SK-N-SH (cell line): Measurements from ENCODE around the gene DNAJC5. TPM values are rescaled to one million over a fixed set of nuclear protein-coding genes. Genes with fewer than 3 reads are reported as not detected.

Experiments used
- CTCF ChIA-PET: fragments of 300-600, 350-600 bp; formaldehyde crosslinking; extraction: SDS; loops from one replicate; lab custom pipeline; 2021; lab: Yijun Ruan, JAX
- POLR2A ChIA-PET: fragments of 350-600 bp; sonication (Branson Sonifier 250); formaldehyde crosslinking; extraction: SDS; loops from one replicate; lab custom pipeline; 2020; ENCODE audit warnings: antibody characterized with exemption, inconsistent platforms; lab: Yijun Ruan, JAX
- DNase-seq: peaks from one replicate; pipeline ENCODE4 v3.0.0; 2012
- H2AFZ ChIP-seq: fragments of 200-600 bp; sonication (generic); 2 replicates; pipeline ENCODE4 v1.8.1; 2016; ENCODE audit warnings: antibody characterized with exemption, mild to moderate bottlenecking, low read depth
- H3F3A ChIP-seq: fragments of 200-600 bp; sonication (generic); replicated peaks from 2 replicates; pipeline ENCODE3; 2016; ENCODE audit warnings: antibody characterized with exemption, mild to moderate bottlenecking; ENCODE audit not compliant: insufficient read depth
- H3K27ac ChIP-seq, 2 experiments: fragments of 200-500 bp in 1 of 2; fragments of 200-600 bp in 1 of 2; sonication (Bioruptor generic) in 1 of 2; sonication (generic), shearing (Covaris generic) in 1 of 2; 2 replicates each; pipeline versions ENCODE4 v1.5.1 to v1.6.1; 2014 to 2016; ENCODE audit warnings: low read depth in 2 of 2, inconsistent platforms in 1 of 2, low read length in 1 of 2, mild to moderate bottlenecking in 1 of 2, mixed read lengths in 1 of 2
- H3K27me3 ChIP-seq: fragments of 200-600 bp; sonication (generic), shearing (Covaris generic); 2 replicates; pipeline ENCODE4 v1.6.1; 2016; ENCODE audit warnings: mixed run types; ENCODE audit not compliant: insufficient read depth
- H3K36me3 ChIP-seq, 2 experiments: fragments of 200-500 bp in 1 of 2; fragments of 200-600 bp in 1 of 2; sonication (Bioruptor generic) in 1 of 2; sonication (generic) in 1 of 2; replicated peaks in 1 of 2; 2 replicates each; pipeline versions ENCODE3 to v1.5.1; 2014 to 2016; ENCODE audit warnings: low read length in 1 of 2, mild to moderate bottlenecking in 1 of 2; ENCODE audit not compliant: insufficient read depth in 2 of 2, control insufficient read depth in 1 of 2
- H3K4me1 ChIP-seq, 2 experiments: fragments of 200-500 bp in 1 of 2; fragments of 200-600 bp in 1 of 2; sonication (Bioruptor generic) in 1 of 2; sonication (generic), shearing (Covaris generic) in 1 of 2; 2 replicates each; pipeline versions ENCODE4 v1.5.1 to v1.6.1; 2014 to 2016; ENCODE audit warnings: low read depth in 1 of 2, low read length in 1 of 2, mixed run types in 1 of 2; ENCODE audit not compliant: insufficient read depth in 2 of 2, control insufficient read depth in 1 of 2
- H3K4me2 ChIP-seq: fragments of 200-600 bp; sonication (generic), shearing (Covaris generic); 2 replicates; pipeline ENCODE4 v1.6.1; 2017; ENCODE audit warnings: mixed run types
- H3K4me3 ChIP-seq, 2 experiments: fragments of 200-500 bp in 1 of 2; fragments of 200-600 bp in 1 of 2; sonication (Bioruptor generic) in 1 of 2; sonication (generic), shearing (Covaris generic) in 1 of 2; 2 replicates each; pipeline versions ENCODE4 v1.5.1 to v1.8.1; 2014 to 2016; ENCODE audit warnings: low read depth in 2 of 2, inconsistent platforms in 1 of 2, low read length in 1 of 2, mild to moderate bottlenecking in 1 of 2, mixed read lengths in 1 of 2, moderate library complexity in 1 of 2
- H3K79me2 ChIP-seq: fragments of 200-600 bp; sonication (generic); 2 replicates; pipeline ENCODE4 v1.8.1; 2017; ENCODE audit warnings: mild to moderate bottlenecking; ENCODE audit not compliant: insufficient read depth
- H3K9ac ChIP-seq: fragments of 200-600 bp; sonication (generic); 2 replicates; pipeline ENCODE4 v1.6.1; 2017; ENCODE audit warnings: mixed run types
- H3K9me2 ChIP-seq: fragments of 200-600 bp; sonication (generic); 2 replicates; pipeline ENCODE4 v1.6.1; 2017; ENCODE audit warnings: mixed run types
- H3K9me3 ChIP-seq: fragments of 200-600 bp; sonication (generic); 2 replicates; pipeline ENCODE4 v1.6.1; 2017; ENCODE audit warnings: mixed run types, mild to moderate bottlenecking, moderate library complexity
- H4K20me1 ChIP-seq: fragments of 200-600 bp; sonication (generic); 2 replicates; pipeline ENCODE4 v1.6.1; 2017; ENCODE audit warnings: mild to moderate bottlenecking, mixed run types; ENCODE audit not compliant: insufficient read depth
- CHD2 ChIP-seq: fragments of 150-350 bp; IDR thresholded peaks from 2 replicates; pipeline ENCODE4 v1.6.1; 2018; ENCODE audit warnings: low read length; ENCODE audit not compliant: partially characterized antibody
- ELF1 ChIP-seq: IDR thresholded peaks from 2 replicates; pipeline ENCODE4 v1.4.0; 2012
- EP300 ChIP-seq, 2 experiments: IDR thresholded peaks; 2 replicates each; pipeline versions ENCODE4 v1.4.0 to v1.6.1; 2012; ENCODE audit warnings: borderline replicate concordance in 1 of 2, low read depth in 1 of 2, low read length in 1 of 2
- FOXJ3 ChIP-seq: sonication (generic); formaldehyde crosslinking; IDR thresholded peaks from 2 replicates; pipeline ENCODE4 v1.5.1; 2020; ENCODE audit warnings: mild to moderate bottlenecking, missing genetic modification reagents
- GABPA ChIP-seq: IDR thresholded peaks from 2 replicates; pipeline ENCODE4 v1.4.0; 2012; ENCODE audit warnings: low read depth, mild to moderate bottlenecking
- GATA2 ChIP-seq: sonication (generic); formaldehyde crosslinking; IDR thresholded peaks from 2 replicates; pipeline ENCODE4 v1.5.0; 2020; ENCODE audit warnings: mild to moderate bottlenecking, missing genetic modification reagents
- MXI1 ChIP-seq: IDR thresholded peaks from 2 replicates; pipeline ENCODE4 v1.6.1; 2012; ENCODE audit warnings: mild to moderate bottlenecking, low read depth, low read length, improper control_type of control experiment
- NRF1 ChIP-seq: IDR thresholded peaks from 2 replicates; pipeline ENCODE4 v1.6.1; 2012; ENCODE audit warnings: low read depth, mild to moderate bottlenecking, low read length
- POLR2AphosphoS5 ChIP-seq: IDR thresholded peaks from 2 replicates; pipeline ENCODE4 v1.6.1; 2012; ENCODE audit warnings: low read depth, low read length
- RCOR1 ChIP-seq: fragments of 150-350 bp; IDR thresholded peaks from 2 replicates; pipeline ENCODE4 v1.6.1; 2017; ENCODE audit warnings: antibody characterized with exemption, low read length
- SIN3A ChIP-seq: IDR thresholded peaks from 2 replicates; pipeline ENCODE4 v1.6.1; 2012; ENCODE audit warnings: low read depth, mild to moderate bottlenecking, low read length, moderate library complexity, borderline replicate concordance
- SMC3 ChIP-seq: IDR thresholded peaks from 2 replicates; pipeline ENCODE4 v1.6.1; 2012; ENCODE audit warnings: low read depth, low read length, improper control_type of control experiment
- TAF1 ChIP-seq: IDR thresholded peaks from 2 replicates; pipeline ENCODE4 v1.6.1; 2012; ENCODE audit warnings: low read depth, mild to moderate bottlenecking, low read length, moderate library complexity, borderline replicate concordance
- TCF12 ChIP-seq: IDR thresholded peaks from 2 replicates; pipeline ENCODE4 v1.4.0; 2012
- TEAD4 ChIP-seq: IDR thresholded peaks from 2 replicates; pipeline ENCODE4 v1.4.0; 2012; ENCODE audit warnings: mild to moderate bottlenecking, borderline replicate concordance; ENCODE audit not compliant: insufficient read depth
- whole genome bisulfite sequencing: methylation state at CpG from one replicate; pipeline ENCODE4 v1.1.6; 2017; ENCODE audit warnings: low lambda C conversion rate; 5-methylcytosine and 5-hydroxymethylcytosine counted together
- polyA plus RNA-seq, 3 experiments: library from polyadenylated mRNA; depleted of rRNA; stranded (reverse); fragments of >200 nt; gene quantifications; 2 replicates each; pipeline ENCODE4 v1.2.3, GENCODE V29; 2012
- TF ChIP-seq, protein P1 (sequence below): fragments of 200-600 bp; sonication (generic); IDR thresholded peaks from 2 replicates; pipeline ENCODE4 v1.6.1; 2017; ENCODE audit warnings: antibody characterized with exemption, mild to moderate bottlenecking, moderate library complexity
- TF ChIP-seq, protein P2 (sequence below): IDR thresholded peaks from 2 replicates; pipeline ENCODE4 v1.4.0; 2012; ENCODE audit warnings: low read depth, borderline replicate concordance
- TF ChIP-seq, protein P3 (sequence below): IDR thresholded peaks from 2 replicates; pipeline ENCODE4 v1.4.0; 2012; ENCODE audit warnings: low read depth

Gene DNAJC5
- polyA plus RNA-seq, 1 of the 3 experiments (the other 2 are of a cell fraction), result 24.2 TPM

DNA sequence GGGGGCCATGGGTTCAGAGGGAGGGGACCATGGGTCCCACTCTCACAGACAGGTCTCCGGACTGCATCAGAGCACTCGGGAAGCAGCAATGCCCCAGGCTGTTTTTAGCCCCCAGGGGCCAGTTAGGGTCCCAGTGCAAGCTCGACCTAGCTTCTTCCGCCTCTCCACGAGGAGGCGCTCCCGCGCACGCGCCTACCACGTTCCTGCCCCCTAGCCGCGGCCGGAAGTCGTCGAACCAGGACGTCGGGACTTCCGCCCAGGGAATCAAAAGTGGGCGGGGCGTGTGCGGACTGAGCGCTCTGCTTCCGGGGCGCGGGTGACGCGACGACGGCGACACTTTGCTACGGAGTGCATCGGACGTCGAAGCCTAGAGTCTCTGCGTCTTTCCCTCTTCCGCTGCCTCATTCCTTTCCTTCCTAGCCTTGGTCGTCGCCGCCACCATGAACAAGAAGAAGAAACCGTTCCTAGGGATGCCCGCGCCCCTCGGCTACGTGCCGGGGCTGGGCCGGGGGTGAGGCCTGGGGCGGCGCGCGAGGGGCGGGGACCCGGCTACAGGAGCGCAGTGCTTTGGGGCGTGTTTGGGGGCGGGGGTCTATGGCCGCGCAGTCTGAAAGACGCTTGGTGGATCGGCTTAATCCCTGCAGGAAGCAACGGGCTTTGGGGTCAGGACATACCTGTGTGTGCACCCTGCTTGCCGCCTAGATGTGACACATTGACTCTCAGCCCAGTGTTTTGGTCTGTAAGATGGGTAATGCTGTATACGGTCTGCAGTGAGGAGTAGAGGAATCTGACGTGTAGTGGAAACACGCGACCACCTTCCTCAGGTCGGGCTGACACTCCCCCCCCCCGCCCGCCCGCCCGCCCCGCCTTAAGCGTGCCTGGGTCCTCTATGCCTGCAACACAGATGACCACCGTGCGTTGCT, 86.1 kb downstream of the DNAJC5 start, which contains the start of gene PRPF6:
PRPF6 (plus strand) TSS at position 327 of the 923 bp plus-strand sequence; CDS start at position 441, 114 bp downstream.
- Histone ChIP-seq H3K27me3 (no peaks in the 10 kb centered on the region), H4K20me1 (no peaks in the 10 kb centered on the region), H3K9me2 (no peaks in the 10 kb centered on the region), H3K36me3 (peaks cover 22 to 25% of the 10 kb centered on the region in 2 experiments), H2AFZ (peak within 1 kb of the TSS; percentile 90), H3K79me2 (peaks cover 41% of the 10 kb centered on the region), H3K9ac (peak within 1 kb of the TSS; percentile 92), H3F3A (peaks cover 15% of the 10 kb centered on the region), H3K9me3 (no peaks in the 10 kb centered on the region), H3K4me2 (peak within 1 kb of the TSS; percentile 90), H3K27ac (peak within 1 kb of the TSS; percentile 89 to 90), H3K4me3 (peak within 1 kb of the TSS; percentile 77 to 98), H3K4me1 (peaks cover 12 to 24% of the 10 kb centered on the region in 2 experiments)
- CTCF ChIA-PET, result interaction anchor here (0.6 to 3.9 kb wide), 44 partner anchors 7 to 453 kb away, joined by 3 to 41 read pairs (median 4); partner anchors contain the start of genes ARFRP1, C20orf204, GMEB2 and NPBWR2
- peak; percentile 85 for TF ChIP-seq POLR2AphosphoS5
- TF ChIP-seq, protein P1, sequence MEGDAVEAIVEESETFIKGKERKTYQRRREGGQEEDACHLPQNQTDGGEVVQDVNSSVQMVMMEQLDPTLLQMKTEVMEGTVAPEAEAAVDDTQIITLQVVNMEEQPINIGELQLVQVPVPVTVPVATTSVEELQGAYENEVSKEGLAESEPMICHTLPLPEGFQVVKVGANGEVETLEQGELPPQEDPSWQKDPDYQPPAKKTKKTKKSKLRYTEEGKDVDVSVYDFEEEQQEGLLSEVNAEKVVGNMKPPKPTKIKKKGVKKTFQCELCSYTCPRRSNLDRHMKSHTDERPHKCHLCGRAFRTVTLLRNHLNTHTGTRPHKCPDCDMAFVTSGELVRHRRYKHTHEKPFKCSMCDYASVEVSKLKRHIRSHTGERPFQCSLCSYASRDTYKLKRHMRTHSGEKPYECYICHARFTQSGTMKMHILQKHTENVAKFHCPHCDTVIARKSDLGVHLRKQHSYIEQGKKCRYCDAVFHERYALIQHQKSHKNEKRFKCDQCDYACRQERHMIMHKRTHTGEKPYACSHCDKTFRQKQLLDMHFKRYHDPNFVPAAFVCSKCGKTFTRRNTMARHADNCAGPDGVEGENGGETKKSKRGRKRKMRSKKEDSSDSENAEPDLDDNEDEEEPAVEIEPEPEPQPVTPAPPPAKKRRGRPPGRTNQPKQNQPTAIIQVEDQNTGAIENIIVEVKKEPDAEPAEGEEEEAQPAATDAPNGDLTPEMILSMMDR, result peak; percentile 81
- TF ChIP-seq CHD2, result peak; percentile 85
- no peak for TF ChIP-seq FOXJ3 (CRISPR knock-in tag)
- TF ChIP-seq ELF1, result peak; percentile 91
- TF ChIP-seq SIN3A, result peak; percentile 55; the same call in 1 of the 2 replicates
- no peak for TF ChIP-seq GATA2 (CRISPR knock-in tag)
- no peak for TF ChIP-seq TEAD4
- TF ChIP-seq MXI1, result peak; percentile 82; the same call in 1 of the 2 replicates
- TF ChIP-seq, protein P2, sequence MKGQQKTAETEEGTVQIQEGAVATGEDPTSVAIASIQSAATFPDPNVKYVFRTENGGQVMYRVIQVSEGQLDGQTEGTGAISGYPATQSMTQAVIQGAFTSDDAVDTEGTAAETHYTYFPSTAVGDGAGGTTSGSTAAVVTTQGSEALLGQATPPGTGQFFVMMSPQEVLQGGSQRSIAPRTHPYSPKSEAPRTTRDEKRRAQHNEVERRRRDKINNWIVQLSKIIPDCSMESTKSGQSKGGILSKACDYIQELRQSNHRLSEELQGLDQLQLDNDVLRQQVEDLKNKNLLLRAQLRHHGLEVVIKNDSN, result no peak
- TF ChIP-seq TCF12, result no peak
- TF ChIP-seq GABPA, result peak; percentile 99
- TF ChIP-seq, protein P3, sequence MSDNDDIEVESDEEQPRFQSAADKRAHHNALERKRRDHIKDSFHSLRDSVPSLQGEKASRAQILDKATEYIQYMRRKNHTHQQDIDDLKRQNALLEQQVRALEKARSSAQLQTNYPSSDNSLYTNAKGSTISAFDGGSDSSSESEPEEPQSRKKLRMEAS, result peak; percentile 98
- TF ChIP-seq RCOR1, result no peak
- TF ChIP-seq NRF1, result peak; percentile 57
- peak; percentile 64; the same call in 1 of the 2 replicates for TF ChIP-seq TAF1
- TF ChIP-seq SMC3, result peak; percentile 31; the same call in 1 of the 2 replicates
- TF ChIP-seq EP300 (IDR thresholded peaks at IDR 0.05; ENCODE audit: borderline replicate concordance in 1 of 2, low read depth in 1 of 2, low read length in 1 of 2), result 0 out of 4 replicates have a peak, but pooled peaks of 1 of the 2 experiments have one; percentile 8
- peak; percentile 98 for DNase-seq
- 0% methylated on average over 16 of the region's 75 CpGs for WGBS
- POLR2A ChIA-PET, result interaction anchor here (0.8 to 3.4 kb wide), 8 partner anchors 24 to 273 kb away, joined by 3 to 18 read pairs (median 4); partner anchors contain the start of genes ARFRP1, TCEA2, TPD52L2 and ZGPAT
